ENCODE results near the gene ERMAP.

- TF ChIP-seq CREB5 (CRISPR knock-in tag; IDR thresholded peaks at IDR 0.05; ENCODE audit: low read depth), result no peak
- TF ChIP-seq SNAI2 (CRISPR knock-in tag; IDR thresholded peaks at IDR 0.05), result no peak
Measured at GRCh38 chr1:42807056-42807668, 9.8 kb upstream of the ERMAP start.
